ENCODE data around the gene ZNF607.

GRCh38 chr19:37706052-37706605 is 13.4 kb downstream of the ZNF607 start:
- TF ChIP-seq CTCF (conservative IDR thresholded peaks at IDR 0.05; ENCODE audit: low read length), result no peak
- no peak for TF ChIP-seq EZH2phosphoT487 (IDR thresholded peaks at IDR 0.05; ENCODE audit: borderline replicate concordance, low read depth, low read length)

Data from OCI-LY7 (cell line).